Tibial nerve (tissue), 4 donors: ENCODE results near the gene PRKCSH. TPM values are rescaled to one million over a fixed set of nuclear protein-coding genes. Genes with fewer than 3 reads are reported as not detected.
A peak's percentile ranks its signal among the peaks of the same experiment; 100 is the strongest.
"Not testable (repeated sequence)": the region's sequence is repeated elsewhere in the genome, so short reads cannot be mapped to it uniquely, and the experiment has no call there.

Experiments
- DNase-seq, 2 donors: peaks; one replicate each; pipeline ENCODE4 v3.0.0-alpha.2; 2019; ENCODE audit warnings: low spot score in 2 of 2
- H3K27ac ChIP-seq, 4 donors: fragments of 200-600 bp; sonication (generic) in 3 of 4; one replicate each; pipeline ENCODE4 v1.5.1; 2017 to 2019; ENCODE audit warnings: mild to moderate bottlenecking in 1 of 4
- H3K27me3 ChIP-seq, 2 donors: fragments of 200-600 bp; sonication (generic) in 1 of 2; one replicate each; pipeline versions ENCODE4 v1.5.1 to v1.6.0; 2017 to 2019
- H3K36me3 ChIP-seq, 3 donors: fragments of 200-600 bp; sonication (generic); one replicate each; pipeline ENCODE4 v1.5.1; 2018 to 2019
- H3K4me1 ChIP-seq, 4 donors: fragments of 200-600 bp; sonication (generic) in 3 of 4; one replicate each; pipeline ENCODE4 v1.5.1; 2017 to 2019
- H3K4me3 ChIP-seq, 4 donors: fragments of 200-600 bp; sonication (generic) in 3 of 4; one replicate each; pipeline ENCODE4 v1.5.1; 2017 to 2019; ENCODE audit warnings: mild to moderate bottlenecking in 1 of 4, moderate library complexity in 1 of 4
- H3K9me3 ChIP-seq, 4 donors: fragments of 200-600 bp; sonication (generic) in 3 of 4; one replicate each; pipeline ENCODE4 v1.5.1; 2017 to 2019
- CTCF ChIP-seq, 5 experiments: fragments of 200-600 bp in 3 of 5; fragments of 450-650 bp in 2 of 5; sonication (generic) in 3 of 5; IDR thresholded peaks; one replicate each; pipeline ENCODE4 v1.5.1; 2016 to 2019; ENCODE audit warnings: antibody characterized with exemption in 5 of 5, mild to moderate bottlenecking in 3 of 5, moderate library complexity in 2 of 5
- EP300 ChIP-seq, 2 donors: sonication (generic); formaldehyde crosslinking; IDR thresholded peaks; one replicate each; pipeline ENCODE4 v1.6.1; 2017; ENCODE audit warnings: antibody characterized with exemption in 2 of 2, mild to moderate bottlenecking in 1 of 2
- POLR2A ChIP-seq, 2 donors: fragments of 450-650 bp; IDR thresholded peaks; one replicate each; pipeline ENCODE4 v1.6.1; 2017; ENCODE audit warnings: antibody characterized with exemption in 2 of 2, mild to moderate bottlenecking in 2 of 2, moderate library complexity in 2 of 2
- WGBS, 2 donors: methylation state at CpG; one replicate each; pipeline ENCODE4 v1.1.5; 2018; 5-methylcytosine and 5-hydroxymethylcytosine counted together
- total RNA-seq, 4 donors: library from RNA; depleted of rRNA; stranded (reverse); fragments of >200 nt; gene quantifications; one replicate each; pipeline ENCODE4 v1.1.0, GENCODE V29; 2016

Gene PRKCSH
- total RNA-seq, 4 donors from 2014 or later: 94.0 to 101 (median 97.4) TPM

GRCh38 chr19:11405846-11406643 is 29.4 kb upstream of the PRKCSH start:
- peaks cover 0 to 35% of the 10 kb centered on the region in 2 donors for H3K27me3 ChIP-seq
- DNase-seq: no peak
- no peak for TF ChIP-seq POLR2A (IDR thresholded peaks at IDR 0.05)
- peak in 1 of 5 experiments; percentile 44 for TF ChIP-seq CTCF (IDR thresholded peaks at IDR 0.05)
- no peak for TF ChIP-seq EP300 (IDR thresholded peaks at IDR 0.05)
- H3K27ac ChIP-seq: no peak overlapping the region
- H3K9me3 ChIP-seq: no peaks in the 10 kb centered on the region
- H3K36me3 ChIP-seq: no peaks in the 10 kb centered on the region
- WGBS, 2 donors: 31 to 39% methylated on average over 35 to 44 of the region's 44 CpGs
- H3K4me1 ChIP-seq: peaks cover 0 to 6% (median 0%) of the 10 kb centered on the region in 4 donors
- H3K4me3 ChIP-seq: no peak overlapping the region

GRCh38 chr19:11406703-11407236 is 28.7 kb upstream of the PRKCSH start:
- H3K4me3 ChIP-seq, DNase-seq, H3K9me3 ChIP-seq, H3K4me1 ChIP-seq, H3K36me3 ChIP-seq, H3K27ac ChIP-seq: not testable (repeated sequence)
- peaks cover 0 to 38% of the 10 kb centered on the region in 2 donors for H3K27me3 ChIP-seq
- WGBS, 2 donors: 84 to 86% methylated on average over 12 of the region's 12 CpGs

GRCh38 chr19:11408591-11408990 is 26.8 kb upstream of the PRKCSH start:
- peaks cover 0 to 38% of the 10 kb centered on the region in 2 donors for H3K27me3 ChIP-seq
- no peak for DNase-seq
- WGBS, 2 donors: 85 to 86% methylated on average over 4 of the region's 4 CpGs

GRCh38 chr19:11410682-11411081 is 24.8 kb upstream of the PRKCSH start:
- Histone ChIP-seq H3K36me3 (no peaks in the 10 kb centered on the region), H3K4me3 (no peak overlapping the region), H3K9me3 (no peaks in the 10 kb centered on the region), H3K27ac (no peak overlapping the region), H3K27me3 (peaks cover 0 to 35% of the 10 kb centered on the region in 2 donors), H3K4me1 (peaks cover 0 to 6% (median 0%) of the 10 kb centered on the region in 4 donors)
- DNase-seq: no peak
- TF ChIP-seq EP300 (IDR thresholded peaks at IDR 0.05): no peak
- 55 to 57% methylated on average over 8 of the region's 8 CpGs for WGBS, 2 donors

More at GRCh38 chr19:11408591-11408990, 26.8 kb upstream of the PRKCSH start:
- H3K36me3 ChIP-seq: no peaks in the 10 kb centered on the region
- no peak overlapping the region for H3K27ac ChIP-seq
- TF ChIP-seq CTCF (IDR thresholded peaks at IDR 0.05) (no peak), POLR2A (IDR thresholded peaks at IDR 0.05) (no peak), EP300 (IDR thresholded peaks at IDR 0.05) (no peak)
- H3K9me3 ChIP-seq: no peaks in the 10 kb centered on the region
- peaks cover 0 to 6% (median 0%) of the 10 kb centered on the region in 4 donors for H3K4me1 ChIP-seq
- H3K4me3 ChIP-seq: no peak overlapping the region

- TF ChIP-seq EP300 (IDR thresholded peaks at IDR 0.05) (no peak), POLR2A (IDR thresholded peaks at IDR 0.05) (no peak), CTCF (IDR thresholded peaks at IDR 0.05) (no peak)
- Histone ChIP-seq H3K4me3 (no peak overlapping the region), H3K27me3 (peaks cover 0 to 32% of the 10 kb centered on the region in 2 donors), H3K36me3 (no peaks in the 10 kb centered on the region), H3K4me1 (peaks cover 0 to 15% (median 4%) of the 10 kb centered on the region in 4 donors), H3K9me3 (no peaks in the 10 kb centered on the region), H3K27ac (no peak overlapping the region)
- DNase-seq: no peak
- 72 to 82% methylated on average over 2 of the region's 2 CpGs for WGBS, 2 donors
Measured at GRCh38 chr19:11414544-11414943, 20.9 kb upstream of the PRKCSH start.

GRCh38 chr19:11416346-11417052 is 18.9 kb upstream of the PRKCSH start:
- Histone ChIP-seq H3K9me3 (no peaks in the 10 kb centered on the region), H3K27ac (no peak overlapping the region), H3K27me3 (peaks cover 0 to 44% of the 10 kb centered on the region in 2 donors), H3K4me1 (peaks cover 0 to 33% (median 19%) of the 10 kb centered on the region in 4 donors), H3K36me3 (no peaks in the 10 kb centered on the region), H3K4me3 (no peak overlapping the region)
- DNase-seq: no peak
- WGBS, 2 donors: 89 to 94% methylated on average over 17 of the region's 17 CpGs
- TF ChIP-seq EP300 (IDR thresholded peaks at IDR 0.05) (no peak), POLR2A (IDR thresholded peaks at IDR 0.05) (no peak), CTCF (IDR thresholded peaks at IDR 0.05) (no peak)
